AG08395 (cell line): ENCODE measurements around the gene TRPM8.
A peak's percentile ranks its signal among the peaks of the same experiment; 100 is the strongest.

ENCODE experiments used
- DNase-seq: peaks from one replicate; pipeline ENCODE4 v3.0.0; 2012; ENCODE audit warnings: mixed read lengths, low spot score

The TRPM8 gene

GRCh38 chr2:234002281-234002680, 85.1 kb downstream of the TRPM8 start:
- no peak for DNase-seq

GRCh38 chr2:234003972-234004617, 86.9 kb downstream of the TRPM8 start:
- DNase-seq, result peak; percentile 93

GRCh38 chr2:234005126-234005525, 88.0 kb downstream of the TRPM8 start:
- no peak for DNase-seq

GRCh38 chr2:234006501-234006900, 89.3 kb downstream of the TRPM8 start:
- no peak for DNase-seq

GRCh38 chr2:234014427-234014826, 97.3 kb downstream of the TRPM8 start:
- no peak for DNase-seq

GRCh38 chr2:234015861-234016260, 98.7 kb downstream of the TRPM8 start:
- no peak for DNase-seq

GRCh38 chr2:234019896-234020295, 102.7 kb downstream of the TRPM8 start:
- DNase-seq, result no peak

- no peak for DNase-seq
Measured at GRCh38 chr2:234020332-234020731, 103.2 kb downstream of the TRPM8 start.

GRCh38 chr2:234022424-234022823, 105.3 kb downstream of the TRPM8 start:
- DNase-seq, result no peak

GRCh38 chr2:234024304-234024703, 107.1 kb downstream of the TRPM8 start:
- DNase-seq, result no peak

GRCh38 chr2:234025466-234025865, 108.3 kb downstream of the TRPM8 start:
- DNase-seq, result no peak

GRCh38 chr2:234025891-234026401, 108.8 kb downstream of the TRPM8 start:
- DNase-seq, result peak; percentile 43

- DNase-seq, result no peak
Measured at GRCh38 chr2:234026693-234027254, 109.6 kb downstream of the TRPM8 start.

- DNase-seq, result no peak
Measured at GRCh38 chr2:234027641-234028040, 110.5 kb downstream of the TRPM8 start.

- DNase-seq, result no peak
Measured at GRCh38 chr2:234029150-234029733, 112.1 kb downstream of the TRPM8 start.

- no peak for DNase-seq
Measured at GRCh38 chr2:234031207-234031606, 114.0 kb downstream of the TRPM8 start.

GRCh38 chr2:234032279-234032856, 115.2 kb downstream of the TRPM8 start:
- DNase-seq, result peak; percentile 45

- DNase-seq, result no peak
Measured at GRCh38 chr2:234033174-234033573, 116.0 kb downstream of the TRPM8 start.

- no peak for DNase-seq
Measured at GRCh38 chr2:234033885-234034284, 116.7 kb downstream of the TRPM8 start.

- no peak for DNase-seq
Measured at GRCh38 chr2:234038076-234038802, 121.1 kb downstream of the TRPM8 start.

GRCh38 chr2:234044157-234044556, 127.0 kb downstream of the TRPM8 start:
- peak; percentile 21 for DNase-seq

GRCh38 chr2:234046521-234046920, 129.3 kb downstream of the TRPM8 start:
- no peak for DNase-seq
